GM23248 (cell line): ENCODE results near the gene ATP5ME. TPM values are rescaled to one million over a fixed set of nuclear protein-coding genes. Genes with fewer than 3 reads are reported as not detected.
"Not testable (repeated sequence)": the region's sequence is repeated elsewhere in the genome, so short reads cannot be mapped to it uniquely, and the experiment has no call there.

Source experiments
- DNase-seq: peaks from one replicate; pipeline ENCODE4 v3.0.0-alpha.2; 2015
- H2AFZ ChIP-seq: fragments of 200-600 bp; sonication (generic); 2 replicates; pipeline ENCODE4 v1.6.1; 2016; ENCODE audit warnings: antibody characterized with exemption
- H3F3A ChIP-seq: fragments of 200-600 bp; sonication (generic); 2 replicates; pipeline ENCODE4 v1.6.1; 2016; ENCODE audit warnings: mild to moderate bottlenecking, antibody characterized with exemption, mixed run types; ENCODE audit not compliant: insufficient read depth
- H3K27ac ChIP-seq: fragments of 200-600 bp; sonication (generic); 2 replicates; pipeline ENCODE4 v1.5.1; 2016; ENCODE audit warnings: mild to moderate bottlenecking
- H3K27me3 ChIP-seq: fragments of 200-600 bp; sonication (generic); replicated peaks from 2 replicates; pipeline ENCODE4 v1.6.1; 2016; ENCODE audit warnings: mild to moderate bottlenecking; ENCODE audit not compliant: insufficient read depth
- H3K36me3 ChIP-seq: fragments of 200-600 bp; sonication (generic); 2 replicates; pipeline ENCODE4 v1.6.1; 2016; ENCODE audit warnings: low read depth, mild to moderate bottlenecking
- H3K4me1 ChIP-seq: fragments of 200-600 bp; sonication (generic); 2 replicates; pipeline ENCODE4 v1.6.1; 2016; ENCODE audit warnings: mild to moderate bottlenecking; ENCODE audit not compliant: insufficient read depth
- H3K4me2 ChIP-seq: fragments of 200-600 bp; sonication (generic); one replicate; pipeline ENCODE4 v1.6.1; 2016; ENCODE audit warnings: mild to moderate bottlenecking; ENCODE audit not compliant: unreplicated experiment
- H3K4me3 ChIP-seq: fragments of 200-600 bp; sonication (generic); 2 replicates; pipeline ENCODE4 v1.5.1; 2016; ENCODE audit warnings: mild to moderate bottlenecking
- H3K79me2 ChIP-seq: fragments of 200-600 bp; sonication (generic); 2 replicates; pipeline ENCODE4 v1.6.1; 2016; ENCODE audit warnings: mild to moderate bottlenecking; ENCODE audit not compliant: insufficient read depth
- H3K9ac ChIP-seq: fragments of 200-600 bp; sonication (generic); 2 replicates; pipeline ENCODE4 v1.6.1; 2016; ENCODE audit warnings: mild to moderate bottlenecking
- H3K9me2 ChIP-seq: fragments of 200-600 bp; sonication (generic); 2 replicates; pipeline ENCODE4 v1.6.1; 2016; ENCODE audit warnings: mixed run types, mild to moderate bottlenecking, moderate library complexity; ENCODE audit not compliant: insufficient read depth
- H3K9me3 ChIP-seq: fragments of 200-600 bp; sonication (generic); one replicate; pipeline ENCODE4 v1.6.1; 2017; ENCODE audit warnings: low read depth
- H4K20me1 ChIP-seq: fragments of 200-600 bp; sonication (generic); 2 replicates; pipeline ENCODE4 v1.6.0; 2016; ENCODE audit not compliant: insufficient read depth
- EZH2 ChIP-seq: fragments of 200-600 bp; sonication (generic); IDR thresholded peaks from 2 replicates; pipeline ENCODE4 v1.6.1; 2018; ENCODE audit warnings: antibody characterized with exemption, mild to moderate bottlenecking; ENCODE audit not compliant: insufficient read depth, poor library complexity, severe bottlenecking
- EZH2phosphoT487 ChIP-seq: fragments of 200-600 bp; sonication (generic); IDR thresholded peaks from 2 replicates; pipeline ENCODE4 v1.6.1; 2018; ENCODE audit warnings: antibody characterized with exemption, moderate library complexity, mild to moderate bottlenecking, low read depth; ENCODE audit not compliant: insufficient read depth
- WGBS, 2 experiments: methylation state at CpG; one replicate each; pipeline ENCODE4 v1.1.6; 2015 to 2017; ENCODE audit warnings: low lambda C conversion rate in 2 of 2, low coverage in 1 of 2; ENCODE audit errors: missing lambda C conversion rate in 2 of 2; 5-methylcytosine and 5-hydroxymethylcytosine counted together
- in situ Hi-C: fragments of 300-500 bp; cut with MboI; formaldehyde crosslinking; loops from 2 replicates; pipeline ENCODE4 v1.15.0; 2020
- polyA plus RNA-seq: library from polyadenylated mRNA; unstranded; fragments of >200 nt; fragmentation: Nextera tagmentation; extraction: Ambion mirVana; gene quantifications from 2 replicates; pipeline ENCODE4 v1.2.1, GENCODE V29; 2016
- total RNA-seq: library from RNA; depleted of rRNA; stranded (reverse); fragments of >200 nt; shearing (Covaris generic); gene quantifications from 2 replicates; pipeline ENCODE4 v1.2.3, GENCODE V29; 2014

Gene ATP5ME
- total and polyA plus RNA-seq, 2 experiments from 2014 or later: 26.3 to 478 TPM

- Histone ChIP-seq H3K36me3 (no peaks in the 10 kb centered on the region), H3K27me3 (no peaks in the 10 kb centered on the region), H3K9me3 (no peaks in the 10 kb centered on the region), H3K9ac (no peak overlapping the region), H3K4me3 (no peak overlapping the region), H3K9me2 (no peaks in the 10 kb centered on the region), H3K27ac (no peak overlapping the region), H3F3A (no peaks in the 10 kb centered on the region), H3K4me1 (no peaks in the 10 kb centered on the region), H2AFZ (no peak overlapping the region), H4K20me1 (no peaks in the 10 kb centered on the region), H3K4me2 (no peak overlapping the region), H3K79me2 (no peaks in the 10 kb centered on the region)
- TF ChIP-seq EZH2: no peak
- no peak for TF ChIP-seq EZH2phosphoT487
- DNase-seq: no peak
- in situ Hi-C loops: no loop called here
- 47 to 50% methylated on average over 13 of the region's 13 CpGs for WGBS, 2 experiments
Measured at GRCh38 chr4:647481-647880, 26.6 kb downstream of the ATP5ME start.

GRCh38 chr4:646460-646859, 27.6 kb downstream of the ATP5ME start:
- H3F3A ChIP-seq: no peaks in the 10 kb centered on the region
- H3K4me2 ChIP-seq: no peak overlapping the region
- DNase-seq: no peak
- 89 to 92% methylated on average over 32 of the region's 32 CpGs for WGBS, 2 experiments
- H3K4me1 ChIP-seq: no peaks in the 10 kb centered on the region
- H3K9me3 ChIP-seq: no peaks in the 10 kb centered on the region
- in situ Hi-C loops: no loop called here
- TF ChIP-seq EZH2 (no peak), EZH2phosphoT487 (no peak)
- H4K20me1 ChIP-seq: no peaks in the 10 kb centered on the region
- H3K9me2 ChIP-seq: no peaks in the 10 kb centered on the region
- no peak overlapping the region for H3K4me3 ChIP-seq
- H2AFZ ChIP-seq: no peak overlapping the region
- H3K27ac ChIP-seq: no peak overlapping the region
- no peaks in the 10 kb centered on the region for H3K27me3 ChIP-seq
- H3K79me2 ChIP-seq: no peaks in the 10 kb centered on the region
- no peak overlapping the region for H3K9ac ChIP-seq
- no peaks in the 10 kb centered on the region for H3K36me3 ChIP-seq

- in situ Hi-C loops, H3K4me2 ChIP-seq, H3K9me3 ChIP-seq, H3K79me2 ChIP-seq, H3K9me2 ChIP-seq, DNase-seq, H3F3A ChIP-seq, H3K36me3 ChIP-seq, H3K27me3 ChIP-seq, H3K4me3 ChIP-seq, H3K4me1 ChIP-seq, H3K27ac ChIP-seq, H2AFZ ChIP-seq, H3K9ac ChIP-seq, H4K20me1 ChIP-seq: not testable (repeated sequence)
- WGBS, 2 experiments: 49 to 51% methylated on average over 6 of the region's 6 CpGs
Measured at GRCh38 chr4:642366-642765, 31.7 kb downstream of the ATP5ME start.

- 54 to 60% methylated on average over 32 of the region's 32 CpGs for WGBS, 2 experiments
- H3K27me3 ChIP-seq: 0 out of 2 replicates have a peak, but pooled peaks cover 3% of the 10 kb centered on the region
- H3K4me1 ChIP-seq: no peaks in the 10 kb centered on the region
- no peaks in the 10 kb centered on the region for H3K36me3 ChIP-seq
- H2AFZ ChIP-seq: no peak overlapping the region
- no peak overlapping the region for H3K9ac ChIP-seq
- H3K4me3 ChIP-seq: no peak overlapping the region
- H4K20me1 ChIP-seq: no peaks in the 10 kb centered on the region
- no peaks in the 10 kb centered on the region for H3K9me3 ChIP-seq
- no peak for TF ChIP-seq EZH2
- no peak for TF ChIP-seq EZH2phosphoT487
- H3K4me2 ChIP-seq: no peak overlapping the region
- H3K9me2 ChIP-seq: no peaks in the 10 kb centered on the region
- in situ Hi-C loops: no loop called here
- H3F3A ChIP-seq: no peaks in the 10 kb centered on the region
- H3K79me2 ChIP-seq: no peaks in the 10 kb centered on the region
- DNase-seq: no peak
- H3K27ac ChIP-seq: no peak overlapping the region
Measured at GRCh38 chr4:637536-638280, 36.4 kb downstream of the ATP5ME start.
